K562 (cell line): ENCODE measurements around the gene EXTL1. TPM values are rescaled to one million over a fixed set of nuclear protein-coding genes. Genes with fewer than 3 reads are reported as not detected.

Source experiments
- BHLHE40 ChIP-seq: IDR thresholded peaks from 2 replicates; pipeline ENCODE4 v1.6.1; 2011; ENCODE audit warnings: low read length, improper control_type of control experiment
- CEBPB ChIP-seq: fragments of 450-650 bp; IDR thresholded peaks from 2 replicates; pipeline ENCODE4 v1.6.1; 2016; ENCODE audit warnings: missing genetic modification characterization, missing compliant biosample characterization
- HDAC2 ChIP-seq: fragments of 450-650 bp; IDR thresholded peaks from 2 replicates; pipeline ENCODE4 v1.6.1; 2016; ENCODE audit warnings: mild to moderate bottlenecking
- JUN ChIP-seq, 2 experiments: sonication (generic) in 1 of 2; formaldehyde crosslinking in 1 of 2; IDR thresholded peaks; 2 replicates each; pipeline versions ENCODE4 v1.6.1 to v1.8.0; 2012 to 2022; ENCODE audit warnings: borderline replicate concordance in 2 of 2, mild to moderate bottlenecking in 2 of 2, improper control_type of control experiment in 1 of 2, low read depth in 1 of 2, low read length in 1 of 2, missing genetic modification reagents in 1 of 2
- KAT7 ChIP-seq: sonication (generic); formaldehyde crosslinking; IDR thresholded peaks from 2 replicates; pipeline ENCODE4 v1.8.0; 2022; ENCODE audit warnings: missing genetic modification reagents, mild to moderate bottlenecking, borderline replicate concordance
- KDM1A ChIP-seq, 2 experiments: fragments of 450-650 bp; IDR thresholded peaks; 2 replicates each; pipeline ENCODE4 v1.6.1; 2016; ENCODE audit warnings: mild to moderate bottlenecking in 2 of 2
- KDM2B ChIP-seq: fragments of 250-450 bp; sonication (Bioruptor Pico); IDR thresholded peaks from 2 replicates; pipeline ENCODE4 v1.8.0; 2021; ENCODE audit warnings: mild to moderate bottlenecking, moderate library complexity
- KLF16 ChIP-seq: IDR thresholded peaks from 2 replicates; pipeline ENCODE4 v1.6.1; 2016; ENCODE audit warnings: antibody characterized with exemption
- L3MBTL2 ChIP-seq: fragments of 450-650 bp; IDR thresholded peaks from 2 replicates; pipeline ENCODE4 v1.6.1; 2016; ENCODE audit warnings: mild to moderate bottlenecking, moderate library complexity
- NUFIP1 ChIP-seq: fragments of 450-650 bp; IDR thresholded peaks from 2 replicates; pipeline ENCODE4 v1.6.1; 2018; ENCODE audit not compliant: partially characterized antibody
- POLR2AphosphoS5 ChIP-seq: IDR thresholded peaks from 2 replicates; pipeline ENCODE4 v1.6.1; 2011; ENCODE audit warnings: mild to moderate bottlenecking, low read depth, low read length, moderate library complexity; ENCODE audit not compliant: control insufficient read depth, insufficient read depth
- RAD21 ChIP-seq, 2 experiments: fragments of 250-450 bp in 1 of 2; fragments of 450-650 bp in 1 of 2; sonication (Bioruptor Pico) in 1 of 2; formaldehyde crosslinking in 1 of 2; IDR thresholded peaks in 1 of 2; conservative IDR thresholded peaks in 1 of 2; 2 replicates each; pipeline versions ENCODE4 v1.4.0 to v1.8.0; 2020 to 2022; ENCODE audit warnings: mild to moderate bottlenecking in 2 of 2, moderate library complexity in 1 of 2
- RBM14 ChIP-seq: fragments of 200-400 bp; formaldehyde crosslinking; IDR thresholded peaks from 2 replicates; pipeline ENCODE4 v1.6.1; 2018; ENCODE audit warnings: low read depth, mild to moderate bottlenecking, low read length, moderate library complexity, borderline replicate concordance; ENCODE audit not compliant: insufficient read depth
- RNF2 ChIP-seq: sonication (generic); IDR thresholded peaks from 2 replicates; pipeline ENCODE4 v1.6.1; 2016
- SMAD4 ChIP-seq: fragments of 250-450 bp; sonication (Bioruptor Pico); conservative IDR thresholded peaks from 2 replicates; pipeline ENCODE4 v1.8.0; 2021; ENCODE audit warnings: inconsistent platforms, mild to moderate bottlenecking, moderate library complexity
- TAF7 ChIP-seq: fragments of 450-650 bp; IDR thresholded peaks from 2 replicates; pipeline ENCODE4 v1.6.1; 2016; ENCODE audit warnings: missing genetic modification characterization, missing compliant biosample characterization
- ZNF551 ChIP-seq: fragments of 250-450 bp; sonication (Bioruptor Pico); IDR thresholded peaks from 2 replicates; pipeline ENCODE4 v1.5.0; 2021; ENCODE audit warnings: mild to moderate bottlenecking, moderate library complexity
- ZNF668 ChIP-seq: fragments of 250-450 bp; sonication (Bioruptor Pico); IDR thresholded peaks from 2 replicates; pipeline ENCODE4 v1.8.0; 2022; ENCODE audit warnings: mild to moderate bottlenecking, inconsistent platforms
- polyA plus RNA-seq, 8 experiments: library from polyadenylated mRNA; depleted of rRNA in 4 of 8; stranded (reverse) in 5 of 8; unstranded in 3 of 8; fragments of >200 nt; fragmentation: Nextera tagmentation in 2 of 8; fragmentation: Illumina TruSeq in 1 of 8; extraction: Ambion mirVana in 2 of 8; extraction: Trizol in 1 of 8; gene quantifications; 2 replicates each; pipeline versions ENCODE4 v1.2.1 to v1.2.3, GENCODE V29; 2011 to 2014; ENCODE audit warnings: inconsistent platforms in 1 of 8, missing spikeins in 1 of 8
- total RNA-seq, 7 experiments: library from RNA; depleted of rRNA in 6 of 7; stranded (reverse); fragments of >200 nt in 6 of 7; fragmentation: Illumina TruSeq in 2 of 7; extraction: Trizol in 2 of 7; gene quantifications; 2 replicates each; pipeline versions ENCODE4 v1.2.1 to v1.2.3, GENCODE V29; 2011 to 2021; ENCODE audit warnings: low replicate concordance in 1 of 7
- TF ChIP-seq, protein P1 (sequence below): fragments of 450-650 bp; IDR thresholded peaks from 2 replicates; pipeline ENCODE4 v1.6.1; 2016; ENCODE audit warnings: missing biosample characterization, missing genetic modification characterization
- TF ChIP-seq, protein P2 (sequence below): sonication (generic); formaldehyde crosslinking; IDR thresholded peaks from 2 replicates; pipeline ENCODE4 v1.8.1; 2022; ENCODE audit warnings: missing genetic modification reagents
- TF ChIP-seq, protein P3 (sequence below): sonication (generic); formaldehyde crosslinking; IDR thresholded peaks from 2 replicates; pipeline ENCODE4 v1.8.0; 2022; ENCODE audit warnings: mild to moderate bottlenecking, missing genetic modification reagents

The EXTL1 gene
- total and polyA plus RNA-seq, 9 of the 15 experiments (the other 6 are each of a cell fraction or from before 2014, with no cell fraction given) = 0.04 to 0.23 (median 0.08) TPM; not detected in 3

DNA sequence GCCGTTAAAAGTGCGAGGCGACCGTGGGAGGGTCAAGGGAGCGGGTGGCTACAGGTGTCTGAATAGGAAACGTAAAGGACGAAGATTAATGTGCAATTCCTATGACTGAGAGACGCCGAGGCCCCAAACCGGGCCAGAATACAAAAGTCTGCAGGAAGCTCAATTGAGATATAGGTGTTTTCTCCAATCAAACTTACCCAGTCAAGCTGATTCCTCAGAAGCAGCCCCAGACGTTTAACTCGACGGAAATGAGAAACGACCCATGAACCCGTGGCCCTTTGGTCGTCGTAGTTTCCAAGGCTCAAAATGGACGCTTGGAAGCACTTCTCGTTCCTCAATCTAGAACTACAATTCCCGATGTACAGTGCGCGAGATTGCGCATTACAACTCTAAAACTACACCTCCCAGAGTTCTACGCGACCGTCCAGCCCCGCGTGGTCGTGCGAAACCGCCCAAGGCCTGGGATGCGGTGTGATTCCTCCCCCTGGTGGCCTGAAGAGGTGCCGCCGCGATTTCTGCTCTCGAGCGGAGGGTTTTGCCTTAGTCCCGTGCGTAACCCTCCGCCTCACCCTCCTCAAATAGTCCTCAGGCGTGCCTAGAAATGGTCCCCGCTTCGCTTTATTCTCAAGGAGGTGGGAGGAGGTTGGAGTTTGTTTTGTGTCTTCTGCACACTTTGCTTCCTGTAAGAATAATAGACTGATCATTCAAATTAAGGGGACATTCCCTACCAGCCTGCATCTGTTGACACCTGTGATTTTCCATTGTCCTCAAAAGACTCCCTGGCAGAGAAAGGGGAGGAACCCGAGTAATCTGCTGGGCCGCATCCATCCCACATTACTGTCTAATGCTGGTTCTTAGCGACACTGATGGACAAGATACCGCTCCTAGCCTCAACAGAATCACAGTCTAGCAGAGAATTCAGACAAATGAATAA is 23.5 kb upstream of the EXTL1 start, which contains the start of gene PAFAH2 (continued):
- TF ChIP-seq, protein P1, sequence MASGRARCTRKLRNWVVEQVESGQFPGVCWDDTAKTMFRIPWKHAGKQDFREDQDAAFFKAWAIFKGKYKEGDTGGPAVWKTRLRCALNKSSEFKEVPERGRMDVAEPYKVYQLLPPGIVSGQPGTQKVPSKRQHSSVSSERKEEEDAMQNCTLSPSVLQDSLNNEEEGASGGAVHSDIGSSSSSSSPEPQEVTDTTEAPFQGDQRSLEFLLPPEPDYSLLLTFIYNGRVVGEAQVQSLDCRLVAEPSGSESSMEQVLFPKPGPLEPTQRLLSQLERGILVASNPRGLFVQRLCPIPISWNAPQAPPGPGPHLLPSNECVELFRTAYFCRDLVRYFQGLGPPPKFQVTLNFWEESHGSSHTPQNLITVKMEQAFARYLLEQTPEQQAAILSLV (tag) = peak; percentile 53
- TF ChIP-seq BHLHE40 (peak; percentile 98), JUN (IDR thresholded peaks at IDR 0.05; ENCODE audit: borderline replicate concordance, low read depth, low read length) (peak; percentile 77; the same call in 1 of the 2 replicates), JUN (CRISPR knock-in tag; IDR thresholded peaks at IDR 0.05; ENCODE audit: borderline replicate concordance) (0 out of 2 replicates have a peak, but pooled peaks have one; percentile 79), NUFIP1 (peak; percentile 92), L3MBTL2 (peak; percentile 91), KDM2B (CRISPR knock-in tag) (peak; percentile 95), KDM1A (IDR thresholded peaks at IDR 0.05) (peak; percentile 86 to 87), CEBPB (peak; percentile 95), RAD21 (CRISPR knock-in tag; conservative IDR thresholded peaks at IDR 0.05 in 1 of 2, IDR thresholded peaks at IDR 0.05 in 1 of 2) (peak; percentile 100), POLR2AphosphoS5 (0 out of 2 replicates have a peak, but pooled peaks have one; percentile 31), ZNF551 (CRISPR knock-in tag) (no peak), ZNF668 (0 out of 2 replicates have a peak, but pooled peaks have one; percentile 39), TAF7 (tag) (peak; percentile 92), RNF2 (peak; percentile 92), KAT7 (CRISPR knock-in tag) (peak; percentile 49; the same call in 1 of the 2 replicates), KLF16 (peak; percentile 34; the same call in 1 of the 2 replicates), RBM14 (no peak), SMAD4 (CRISPR knock-in tag) (peak; percentile 89), HDAC2 (peak; percentile 98)
- TF ChIP-seq, protein P2, sequence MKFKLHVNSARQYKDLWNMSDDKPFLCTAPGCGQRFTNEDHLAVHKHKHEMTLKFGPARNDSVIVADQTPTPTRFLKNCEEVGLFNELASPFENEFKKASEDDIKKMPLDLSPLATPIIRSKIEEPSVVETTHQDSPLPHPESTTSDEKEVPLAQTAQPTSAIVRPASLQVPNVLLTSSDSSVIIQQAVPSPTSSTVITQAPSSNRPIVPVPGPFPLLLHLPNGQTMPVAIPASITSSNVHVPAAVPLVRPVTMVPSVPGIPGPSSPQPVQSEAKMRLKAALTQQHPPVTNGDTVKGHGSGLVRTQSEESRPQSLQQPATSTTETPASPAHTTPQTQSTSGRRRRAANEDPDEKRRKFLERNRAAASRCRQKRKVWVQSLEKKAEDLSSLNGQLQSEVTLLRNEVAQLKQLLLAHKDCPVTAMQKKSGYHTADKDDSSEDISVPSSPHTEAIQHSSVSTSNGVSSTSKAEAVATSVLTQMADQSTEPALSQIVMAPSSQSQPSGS = no peak
- TF ChIP-seq, protein P3, sequence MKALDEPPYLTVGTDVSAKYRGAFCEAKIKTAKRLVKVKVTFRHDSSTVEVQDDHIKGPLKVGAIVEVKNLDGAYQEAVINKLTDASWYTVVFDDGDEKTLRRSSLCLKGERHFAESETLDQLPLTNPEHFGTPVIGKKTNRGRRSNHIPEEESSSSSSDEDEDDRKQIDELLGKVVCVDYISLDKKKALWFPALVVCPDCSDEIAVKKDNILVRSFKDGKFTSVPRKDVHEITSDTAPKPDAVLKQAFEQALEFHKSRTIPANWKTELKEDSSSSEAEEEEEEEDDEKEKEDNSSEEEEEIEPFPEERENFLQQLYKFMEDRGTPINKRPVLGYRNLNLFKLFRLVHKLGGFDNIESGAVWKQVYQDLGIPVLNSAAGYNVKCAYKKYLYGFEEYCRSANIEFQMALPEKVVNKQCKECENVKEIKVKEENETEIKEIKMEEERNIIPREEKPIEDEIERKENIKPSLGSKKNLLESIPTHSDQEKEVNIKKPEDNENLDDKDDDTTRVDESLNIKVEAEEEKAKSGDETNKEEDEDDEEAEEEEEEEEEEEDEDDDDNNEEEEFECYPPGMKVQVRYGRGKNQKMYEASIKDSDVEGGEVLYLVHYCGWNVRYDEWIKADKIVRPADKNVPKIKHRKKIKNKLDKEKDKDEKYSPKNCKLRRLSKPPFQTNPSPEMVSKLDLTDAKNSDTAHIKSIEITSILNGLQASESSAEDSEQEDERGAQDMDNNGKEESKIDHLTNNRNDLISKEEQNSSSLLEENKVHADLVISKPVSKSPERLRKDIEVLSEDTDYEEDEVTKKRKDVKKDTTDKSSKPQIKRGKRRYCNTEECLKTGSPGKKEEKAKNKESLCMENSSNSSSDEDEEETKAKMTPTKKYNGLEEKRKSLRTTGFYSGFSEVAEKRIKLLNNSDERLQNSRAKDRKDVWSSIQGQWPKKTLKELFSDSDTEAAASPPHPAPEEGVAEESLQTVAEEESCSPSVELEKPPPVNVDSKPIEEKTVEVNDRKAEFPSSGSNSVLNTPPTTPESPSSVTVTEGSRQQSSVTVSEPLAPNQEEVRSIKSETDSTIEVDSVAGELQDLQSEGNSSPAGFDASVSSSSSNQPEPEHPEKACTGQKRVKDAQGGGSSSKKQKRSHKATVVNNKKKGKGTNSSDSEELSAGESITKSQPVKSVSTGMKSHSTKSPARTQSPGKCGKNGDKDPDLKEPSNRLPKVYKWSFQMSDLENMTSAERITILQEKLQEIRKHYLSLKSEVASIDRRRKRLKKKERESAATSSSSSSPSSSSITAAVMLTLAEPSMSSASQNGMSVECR = peak; percentile 97
